HEK293T (cell line): ENCODE measurements around the gene TAOK1.

Experiments used
- CTCF ChIA-PET: fragments of 350-600 bp; formaldehyde crosslinking; extraction: SDS; loops from one replicate; lab custom pipeline; 2021; ENCODE audit warnings: antibody characterized with exemption, inconsistent platforms; lab: Yijun Ruan, JAX
- POLR2A ChIA-PET: fragments of 350-600 bp; formaldehyde crosslinking; extraction: SDS; loops from one replicate; lab custom pipeline; 2020; ENCODE audit warnings: antibody characterized with exemption, inconsistent platforms; lab: Yijun Ruan, JAX
- DNase-seq: peaks from one replicate; pipeline ENCODE4 v3.0.0; 2012; ENCODE audit warnings: mixed read lengths; ENCODE audit errors: extremely low spot score
- BHLHE40 ChIP-seq: fragments of 450-650 bp; IDR thresholded peaks from 2 replicates; pipeline ENCODE4 v1.6.1; 2016; ENCODE audit warnings: mild to moderate bottlenecking, moderate library complexity, borderline replicate concordance
- CTBP1 ChIP-seq: fragments of 450-650 bp; IDR thresholded peaks from 2 replicates; pipeline ENCODE4 v1.6.1; 2016; ENCODE audit warnings: borderline replicate concordance
- FOXK2 ChIP-seq: fragments of 450-650 bp; IDR thresholded peaks from 2 replicates; pipeline ENCODE4 v1.6.1; 2016; ENCODE audit warnings: mild to moderate bottlenecking
- FOXM1 ChIP-seq: fragments of 450-650 bp; IDR thresholded peaks from 2 replicates; pipeline ENCODE4 v1.6.1; 2017; ENCODE audit warnings: mild to moderate bottlenecking, borderline replicate concordance
- HDGF ChIP-seq: fragments of 450-650 bp; IDR thresholded peaks from 2 replicates; pipeline ENCODE4 v1.6.1; 2017; ENCODE audit warnings: antibody characterized with exemption, borderline replicate concordance
- L3MBTL2 ChIP-seq: fragments of 450-650 bp; conservative IDR thresholded peaks from 2 replicates; pipeline ENCODE4 v1.6.1; 2016; ENCODE audit warnings: mild to moderate bottlenecking
- NFRKB ChIP-seq: fragments of 450-650 bp; IDR thresholded peaks from 2 replicates; pipeline ENCODE4 v1.6.1; 2016; ENCODE audit warnings: mild to moderate bottlenecking, moderate library complexity
- PKNOX1 ChIP-seq: fragments of 450-650 bp; IDR thresholded peaks from 2 replicates; pipeline ENCODE4 v1.6.1; 2016
- SUZ12 ChIP-seq: fragments of 450-650 bp; IDR thresholded peaks from 2 replicates; pipeline ENCODE4 v1.6.1; 2016; ENCODE audit warnings: mild to moderate bottlenecking
- TARDBP ChIP-seq: fragments of 450-650 bp; IDR thresholded peaks from 2 replicates; pipeline ENCODE4 v1.6.1; 2016
- ZNF384 ChIP-seq: fragments of 450-650 bp; IDR thresholded peaks from 2 replicates; pipeline ENCODE4 v1.6.1; 2016

TAOK1 gene

DNA sequence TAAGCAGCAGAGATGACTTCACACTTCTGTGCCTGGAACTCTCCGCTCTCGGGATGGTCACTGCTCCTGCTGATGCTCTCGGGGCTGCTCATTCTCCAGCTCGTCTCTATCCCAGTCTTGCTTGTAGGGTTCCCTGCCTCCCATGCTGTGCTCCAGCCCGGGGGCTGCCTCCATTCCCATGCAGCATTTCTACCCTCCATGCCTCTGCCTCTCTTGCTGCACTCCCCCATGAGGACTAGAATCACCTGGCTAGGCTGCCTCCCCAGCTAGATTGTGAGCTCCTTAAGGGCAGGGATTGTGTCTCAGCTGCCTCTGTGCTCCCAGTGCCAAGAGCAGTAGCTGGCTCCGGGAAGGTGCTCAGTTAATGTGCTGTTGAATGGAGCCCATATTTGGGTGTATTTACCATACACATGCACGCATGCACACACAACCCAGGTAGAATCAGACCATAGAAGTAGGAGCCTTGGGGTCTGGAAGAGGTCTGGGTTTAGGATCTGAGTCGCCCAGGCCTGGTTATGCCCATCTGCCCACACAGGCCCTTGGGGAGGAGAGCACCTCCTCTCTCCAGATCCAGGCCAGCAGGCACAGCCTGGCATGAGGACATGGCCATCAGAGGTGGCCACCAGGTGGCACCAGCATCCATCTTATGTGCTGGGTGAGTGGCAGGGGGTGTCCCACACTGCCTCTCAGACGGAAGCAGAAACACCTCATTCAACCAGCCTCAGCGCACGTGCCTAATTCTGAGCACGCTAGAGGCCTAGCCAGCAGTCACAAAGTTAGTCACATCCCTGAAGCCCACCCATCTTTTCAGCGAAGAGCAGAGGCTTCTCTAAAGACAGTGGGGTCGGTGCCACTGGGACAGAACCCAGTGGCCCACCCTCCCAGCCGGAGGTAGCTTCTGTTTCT lies 190.0 kb downstream of the TAOK1 start:
- TF ChIP-seq L3MBTL2 (peak; percentile 36; the same call in 1 of the 2 replicates), CTBP1 (no peak), PKNOX1 (peak; percentile 94)
- POLR2A ChIA-PET: interaction anchor here (1.7 to 3.0 kb wide), 4 partner anchors 10 to 12 kb away, joined by 4 to 14 read pairs (median 10); partner anchors contain the start of genes ANKRD13B and TP53I13
- CTCF ChIA-PET: interaction anchor here (0.8 to 4.1 kb wide), 9 partner anchors 11 to 511 kb away, joined by 3 to 26 read pairs (median 4); partner anchors contain the start of genes ANKRD13B and TP53I13

DNA sequence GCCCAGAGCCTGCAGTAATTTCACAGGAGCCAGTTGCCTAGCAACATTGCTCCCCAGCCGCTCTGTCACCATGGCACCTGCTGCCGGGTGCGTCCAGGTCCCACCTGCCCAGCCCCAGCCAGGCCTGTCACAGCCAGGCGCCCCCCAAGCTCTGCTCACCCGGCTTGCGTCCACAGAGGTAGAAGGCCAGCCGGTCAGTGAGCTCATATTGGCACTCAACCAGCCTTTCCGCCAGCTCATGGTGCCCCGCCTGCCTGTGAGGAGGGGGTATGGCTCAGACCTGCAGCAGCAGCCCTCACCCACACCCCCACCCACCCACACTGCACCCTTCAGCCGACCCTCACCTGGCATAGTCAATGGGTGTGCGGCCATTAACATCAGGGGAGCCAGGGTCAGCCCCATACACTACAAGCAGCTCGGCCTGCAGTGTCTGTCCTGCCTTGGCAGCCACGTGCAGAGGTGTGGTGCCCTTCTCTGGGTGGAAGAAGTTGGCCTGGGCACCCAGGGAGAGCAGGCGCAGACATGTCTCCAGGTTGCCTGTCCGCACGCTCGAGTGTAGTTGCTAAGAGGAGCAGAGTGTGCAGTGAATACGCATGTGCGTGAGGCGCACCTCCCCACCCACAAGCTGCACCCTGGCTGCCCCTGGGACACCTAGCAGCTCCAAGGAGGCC lies 191.6 kb downstream of the TAOK1 start:
- ChIA-PET POLR2A (interaction anchor here (1.2 to 3.0 kb wide), 4 partner anchors 9 to 13 kb away, joined by 3 to 14 read pairs (median 10); partner anchors contain the start of genes ANKRD13B and TP53I13), CTCF (interaction anchor here (0.9 to 4.1 kb wide), 7 partner anchors 10 to 197 kb away, joined by 3 to 26 read pairs (median 4); partner anchors contain the start of gene ANKRD13B)
- no peak for DNase-seq

More for the DNA sequence above, 190.0 kb downstream of the TAOK1 start:
- peak; percentile 75 for DNase-seq

GRCh38 chr17:29582254-29582765 lies 192.1 kb downstream of the TAOK1 start:
- ChIA-PET CTCF (interaction anchor here (4.1 kb wide), 1 partner anchor 10 kb away, joined by 26 read pairs; the partner anchor contains the start of gene ANKRD13B), POLR2A (interaction anchor here (1.7 to 3.0 kb wide), 3 partner anchors 8 to 13 kb away, joined by 9 to 14 read pairs (median 11); partner anchors contain the start of genes ANKRD13B and TP53I13)
- no peak for DNase-seq
- no peak for TF ChIP-seq HDGF
- TF ChIP-seq CTBP1: no peak
- TF ChIP-seq PKNOX1: no peak
- no peak for TF ChIP-seq FOXM1
- no peak for TF ChIP-seq NFRKB
- no peak for TF ChIP-seq FOXK2

More for the DNA sequence above, 191.6 kb downstream of the TAOK1 start:
- TF ChIP-seq BHLHE40 (no peak), CTBP1 (no peak)

GRCh38 chr17:29582772-29583171 lies 192.6 kb downstream of the TAOK1 start:
- POLR2A ChIA-PET: interaction anchor here (3.0 kb wide), 1 partner anchor 10 kb away, joined by 14 read pairs; the partner anchor contains the start of gene ANKRD13B
- CTCF ChIA-PET: interaction anchor here (4.1 kb wide), 1 partner anchor 9 kb away, joined by 26 read pairs; the partner anchor contains the start of gene ANKRD13B
- TF ChIP-seq HDGF (no peak), L3MBTL2 (no peak), FOXK2 (no peak), TARDBP (no peak), ZNF384 (no peak), NFRKB (no peak)
- no peak for DNase-seq

DNA sequence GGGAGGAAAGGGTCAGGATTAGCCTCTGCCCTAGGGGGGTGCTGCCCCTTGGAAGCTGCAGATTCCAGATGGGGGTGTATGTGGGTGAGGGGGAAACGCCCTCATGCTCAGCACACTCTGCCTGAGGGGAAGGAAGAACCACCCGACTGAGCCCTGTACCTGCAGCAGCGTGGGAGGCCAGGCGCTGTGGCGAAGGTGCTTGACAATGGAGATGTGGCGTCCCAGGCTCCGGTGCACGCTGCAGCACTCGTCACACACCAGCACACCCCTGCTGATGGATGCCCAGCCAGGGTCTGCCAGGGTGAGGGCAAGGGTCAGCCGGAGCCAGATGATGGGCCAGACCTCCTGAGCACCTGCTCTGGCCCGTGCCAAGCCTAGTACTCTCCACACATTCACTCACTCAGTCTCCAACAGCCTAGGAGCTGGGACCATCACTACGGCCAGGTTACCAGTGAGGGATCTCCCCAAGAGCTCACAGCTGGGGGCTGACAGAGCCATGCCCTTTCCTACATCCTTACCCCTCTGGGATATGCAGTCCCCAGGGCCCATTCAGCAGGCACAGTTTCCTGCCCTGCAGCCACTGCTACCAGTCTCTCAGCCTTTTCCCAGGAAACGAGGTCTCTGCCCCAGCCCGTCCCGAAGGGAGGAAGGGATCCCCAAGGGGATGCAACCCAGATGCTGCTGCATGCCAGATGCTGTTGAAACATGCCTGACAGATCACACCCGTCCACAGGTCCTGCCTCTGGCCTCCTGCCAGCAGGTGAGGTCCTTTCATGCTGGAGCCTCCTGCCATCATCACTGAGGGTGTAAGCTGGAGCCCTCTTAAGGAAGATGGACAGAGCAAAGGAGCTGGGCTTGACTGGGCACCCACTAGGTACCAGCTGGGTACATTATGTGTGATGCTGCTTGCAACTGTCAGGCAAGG lies 193.4 kb downstream of the TAOK1 start:
- POLR2A ChIA-PET: interaction anchor here (1.0 to 3.0 kb wide), 2 partner anchors 9 kb away, joined by 7 to 14 read pairs; partner anchors contain the start of gene ANKRD13B

More for the DNA sequence above, 193.4 kb downstream of the TAOK1 start:
- no peak for TF ChIP-seq SUZ12
- TF ChIP-seq PKNOX1: no peak
- no peak for TF ChIP-seq HDGF
- DNase-seq: no peak
- CTCF ChIA-PET: no interaction called here
